WI38 (cell line): ENCODE measurements around the gene PACS2.

Experiments used
- H3K4me3 ChIP-seq: 2 replicates; pipeline ENCODE4 v1.5.1; 2011; ENCODE audit warnings: low read depth, mild to moderate bottlenecking, control low read depth, low read length
- TF ChIP-seq, protein P1 (sequence below): IDR thresholded peaks from 2 replicates; pipeline ENCODE4 v1.5.1; 2012; ENCODE audit warnings: low read depth, mild to moderate bottlenecking, control low read depth, low read length

The PACS2 gene

DNA sequence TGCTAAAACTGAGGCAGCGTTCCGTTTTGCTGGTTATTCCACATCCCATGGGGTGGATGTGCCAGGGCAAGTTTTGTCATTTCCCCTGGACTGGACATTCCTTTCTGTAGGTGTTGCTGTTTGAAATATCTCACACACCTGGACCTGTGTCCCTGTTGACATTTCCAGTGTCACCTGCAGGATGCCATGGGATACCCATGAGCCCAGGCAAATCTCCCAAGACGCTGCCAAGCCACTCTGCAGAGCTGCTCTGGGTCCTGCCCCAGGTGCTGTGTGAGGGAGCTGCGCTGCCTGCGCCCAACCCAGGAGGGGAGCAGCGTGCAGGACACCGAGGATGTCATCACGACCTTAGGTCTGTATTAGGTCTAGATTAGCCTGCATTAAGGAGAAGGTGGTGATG is 5.2 kb upstream of the PACS2 start:
- TF ChIP-seq, protein P1, sequence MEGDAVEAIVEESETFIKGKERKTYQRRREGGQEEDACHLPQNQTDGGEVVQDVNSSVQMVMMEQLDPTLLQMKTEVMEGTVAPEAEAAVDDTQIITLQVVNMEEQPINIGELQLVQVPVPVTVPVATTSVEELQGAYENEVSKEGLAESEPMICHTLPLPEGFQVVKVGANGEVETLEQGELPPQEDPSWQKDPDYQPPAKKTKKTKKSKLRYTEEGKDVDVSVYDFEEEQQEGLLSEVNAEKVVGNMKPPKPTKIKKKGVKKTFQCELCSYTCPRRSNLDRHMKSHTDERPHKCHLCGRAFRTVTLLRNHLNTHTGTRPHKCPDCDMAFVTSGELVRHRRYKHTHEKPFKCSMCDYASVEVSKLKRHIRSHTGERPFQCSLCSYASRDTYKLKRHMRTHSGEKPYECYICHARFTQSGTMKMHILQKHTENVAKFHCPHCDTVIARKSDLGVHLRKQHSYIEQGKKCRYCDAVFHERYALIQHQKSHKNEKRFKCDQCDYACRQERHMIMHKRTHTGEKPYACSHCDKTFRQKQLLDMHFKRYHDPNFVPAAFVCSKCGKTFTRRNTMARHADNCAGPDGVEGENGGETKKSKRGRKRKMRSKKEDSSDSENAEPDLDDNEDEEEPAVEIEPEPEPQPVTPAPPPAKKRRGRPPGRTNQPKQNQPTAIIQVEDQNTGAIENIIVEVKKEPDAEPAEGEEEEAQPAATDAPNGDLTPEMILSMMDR = no peak
- H3K4me3 ChIP-seq = no peak overlapping the region

- no peak overlapping the region for H3K4me3 ChIP-seq
- TF ChIP-seq, protein P1 = no peak
Observed at GRCh38 chr14:105311838-105312237, 2.7 kb upstream of the PACS2 start.

GRCh38 chr14:105312973-105313372 is 1.6 kb upstream of the PACS2 start:
- TF ChIP-seq, protein P1 = no peak
- no peak overlapping the region for H3K4me3 ChIP-seq

GRCh38 chr14:105313381-105314286 is 914 bp upstream of the PACS2 start:
- peak overlapping the region; percentile 47 for H3K4me3 ChIP-seq
- TF ChIP-seq, protein P1 = no peak

GRCh38 chr14:105315211-105315721 is 718 bp downstream of the PACS2 start:
- H3K4me3 ChIP-seq = peak overlapping the region; percentile 68
- TF ChIP-seq, protein P1 = no peak

DNA sequence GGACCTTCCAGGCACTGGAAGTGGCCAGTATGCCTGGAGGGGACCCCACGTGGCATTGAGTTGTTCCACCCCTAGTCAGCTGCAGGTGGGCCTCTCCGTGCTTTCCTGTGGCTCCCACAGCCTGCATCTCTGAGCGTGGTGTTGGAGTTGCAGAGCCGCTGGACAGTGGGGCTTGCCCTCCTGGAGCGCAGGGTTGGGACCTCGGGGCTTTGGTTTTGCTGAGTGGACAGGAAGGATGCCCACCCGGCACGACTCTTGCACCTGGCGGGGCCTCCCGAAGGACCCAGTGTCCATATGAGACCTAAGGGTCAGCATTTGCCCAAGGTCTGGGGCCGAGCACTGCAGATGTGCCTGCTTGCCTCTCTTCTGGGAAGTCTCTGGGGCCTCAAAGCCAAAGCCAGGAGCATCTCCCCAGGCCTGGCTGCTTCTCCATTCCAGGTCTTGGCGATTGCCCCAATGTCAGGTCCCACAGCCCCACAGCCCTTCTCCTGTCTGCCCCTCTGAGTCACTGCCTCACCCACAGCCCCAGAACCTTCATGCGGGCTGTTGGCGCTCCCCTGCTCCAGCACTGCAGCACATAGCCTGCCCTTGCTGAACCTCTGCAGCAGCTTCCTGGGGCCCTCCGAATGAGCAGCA is 1.5 kb downstream of the PACS2 start:
- H3K4me3 ChIP-seq = peak overlapping the region; percentile 68

More for the DNA sequence above, 1.5 kb downstream of the PACS2 start:
- TF ChIP-seq, protein P1 = no peak
